Prostate gland (tissue), 2 donors: ENCODE measurements around the gene SUV39H2.

ENCODE experiments used
- POLR2A ChIP-seq: fragments of 450-650 bp; IDR thresholded peaks from one replicate; pipeline ENCODE4 v1.6.1; 2016; ENCODE audit warnings: antibody characterized with exemption, mild to moderate bottlenecking
- POLR2AphosphoS5 ChIP-seq: sonication (generic); formaldehyde crosslinking; IDR thresholded peaks from one replicate; pipeline ENCODE4 v1.6.1; 2017; ENCODE audit warnings: antibody characterized with exemption
- TF ChIP-seq, protein P1 (sequence below), 4 experiments: fragments of 200-600 bp in 2 of 4; fragments of 450-650 bp in 2 of 4; sonication (generic) in 2 of 4; IDR thresholded peaks; 1 replicate in 3 of 4; 2 replicates in 1 of 4; pipeline ENCODE4 v1.5.1; 2016 to 2019; ENCODE audit warnings: antibody characterized with exemption in 4 of 4, mild to moderate bottlenecking in 2 of 4, moderate library complexity in 2 of 4

DNA sequence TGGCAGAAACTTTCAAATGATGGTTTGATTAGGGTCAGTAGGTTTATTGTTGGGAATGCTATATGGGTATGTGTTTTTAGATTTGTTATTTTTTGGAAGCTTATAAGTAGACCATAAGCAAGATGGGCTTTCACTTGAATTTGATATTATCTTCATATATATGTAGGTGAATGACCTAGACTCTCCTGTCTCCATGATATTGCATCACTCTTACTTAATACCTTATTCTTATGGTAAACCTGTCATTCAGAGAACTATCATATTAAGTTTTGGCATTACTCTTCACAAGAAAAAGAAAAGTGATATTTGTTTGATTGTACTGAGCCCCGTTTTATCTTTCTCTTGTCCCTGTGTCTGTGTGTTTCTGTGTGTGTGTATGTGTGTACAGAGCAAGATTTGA lies 23.2 kb upstream of the SUV39H2 start:
- TF ChIP-seq POLR2A (no peak), POLR2AphosphoS5 (no peak)
- TF ChIP-seq, protein P1, sequence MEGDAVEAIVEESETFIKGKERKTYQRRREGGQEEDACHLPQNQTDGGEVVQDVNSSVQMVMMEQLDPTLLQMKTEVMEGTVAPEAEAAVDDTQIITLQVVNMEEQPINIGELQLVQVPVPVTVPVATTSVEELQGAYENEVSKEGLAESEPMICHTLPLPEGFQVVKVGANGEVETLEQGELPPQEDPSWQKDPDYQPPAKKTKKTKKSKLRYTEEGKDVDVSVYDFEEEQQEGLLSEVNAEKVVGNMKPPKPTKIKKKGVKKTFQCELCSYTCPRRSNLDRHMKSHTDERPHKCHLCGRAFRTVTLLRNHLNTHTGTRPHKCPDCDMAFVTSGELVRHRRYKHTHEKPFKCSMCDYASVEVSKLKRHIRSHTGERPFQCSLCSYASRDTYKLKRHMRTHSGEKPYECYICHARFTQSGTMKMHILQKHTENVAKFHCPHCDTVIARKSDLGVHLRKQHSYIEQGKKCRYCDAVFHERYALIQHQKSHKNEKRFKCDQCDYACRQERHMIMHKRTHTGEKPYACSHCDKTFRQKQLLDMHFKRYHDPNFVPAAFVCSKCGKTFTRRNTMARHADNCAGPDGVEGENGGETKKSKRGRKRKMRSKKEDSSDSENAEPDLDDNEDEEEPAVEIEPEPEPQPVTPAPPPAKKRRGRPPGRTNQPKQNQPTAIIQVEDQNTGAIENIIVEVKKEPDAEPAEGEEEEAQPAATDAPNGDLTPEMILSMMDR (IDR thresholded peaks at IDR 0.05) = no peak
